GM21717 (cell line): ENCODE measurements around the gene PXN.
"Not testable (repeated sequence)": the region's sequence is repeated elsewhere in the genome, so short reads cannot be mapped to it uniquely, and the experiment has no call there.

Experiments
- ATAC-seq: cut with Tn5 transposase; IDR thresholded peaks from one replicate; pipeline ENCODE4 v1.9.1; 2021; ENCODE audit warnings: mild to moderate bottlenecking, moderate library complexity; ENCODE audit not compliant: unreplicated experiment

The PXN gene

DNA sequence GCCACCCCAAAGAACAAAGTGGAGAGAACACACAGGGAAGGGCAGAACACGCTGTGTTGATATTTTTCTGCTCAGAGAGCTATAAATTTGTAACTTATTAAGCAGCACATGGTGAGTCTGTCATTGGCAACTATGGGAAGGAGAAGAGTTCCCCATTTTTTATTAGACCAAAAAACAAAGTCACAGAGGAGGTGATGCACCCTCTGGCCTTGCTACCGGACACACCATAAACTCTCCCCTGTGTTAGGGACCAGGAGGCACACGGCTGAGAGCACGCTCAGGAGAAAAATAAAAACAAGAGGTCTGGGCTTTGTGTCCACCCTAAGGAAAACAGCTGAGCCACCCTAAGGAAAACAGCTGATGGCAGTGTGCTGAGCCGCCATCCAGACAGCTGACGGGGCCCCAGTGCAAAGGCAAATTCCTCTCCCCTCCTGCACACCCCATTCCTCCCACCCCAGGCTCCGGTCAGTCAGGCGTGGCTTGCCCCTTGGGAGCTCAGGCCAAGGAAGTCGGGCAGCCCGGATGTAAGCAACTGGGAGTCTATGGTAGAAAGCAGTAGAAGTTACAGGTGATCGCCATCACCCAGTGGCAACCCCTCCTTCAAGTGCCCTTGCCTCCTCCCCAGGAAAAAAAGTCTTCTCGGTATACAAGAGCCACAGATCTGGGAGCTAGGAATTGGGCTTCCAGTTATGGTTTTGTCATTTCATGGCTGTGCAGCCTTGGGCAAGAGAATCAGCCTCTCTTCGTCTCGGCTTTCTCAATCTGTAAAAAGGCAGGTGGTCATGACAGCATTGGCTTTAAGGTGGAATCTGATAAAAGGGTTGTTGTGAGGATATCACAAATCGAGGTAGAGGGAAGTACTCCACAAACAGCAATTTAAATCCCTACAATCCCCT is 2.4 kb downstream of the PXN start:
- ATAC-seq = no peak

DNA sequence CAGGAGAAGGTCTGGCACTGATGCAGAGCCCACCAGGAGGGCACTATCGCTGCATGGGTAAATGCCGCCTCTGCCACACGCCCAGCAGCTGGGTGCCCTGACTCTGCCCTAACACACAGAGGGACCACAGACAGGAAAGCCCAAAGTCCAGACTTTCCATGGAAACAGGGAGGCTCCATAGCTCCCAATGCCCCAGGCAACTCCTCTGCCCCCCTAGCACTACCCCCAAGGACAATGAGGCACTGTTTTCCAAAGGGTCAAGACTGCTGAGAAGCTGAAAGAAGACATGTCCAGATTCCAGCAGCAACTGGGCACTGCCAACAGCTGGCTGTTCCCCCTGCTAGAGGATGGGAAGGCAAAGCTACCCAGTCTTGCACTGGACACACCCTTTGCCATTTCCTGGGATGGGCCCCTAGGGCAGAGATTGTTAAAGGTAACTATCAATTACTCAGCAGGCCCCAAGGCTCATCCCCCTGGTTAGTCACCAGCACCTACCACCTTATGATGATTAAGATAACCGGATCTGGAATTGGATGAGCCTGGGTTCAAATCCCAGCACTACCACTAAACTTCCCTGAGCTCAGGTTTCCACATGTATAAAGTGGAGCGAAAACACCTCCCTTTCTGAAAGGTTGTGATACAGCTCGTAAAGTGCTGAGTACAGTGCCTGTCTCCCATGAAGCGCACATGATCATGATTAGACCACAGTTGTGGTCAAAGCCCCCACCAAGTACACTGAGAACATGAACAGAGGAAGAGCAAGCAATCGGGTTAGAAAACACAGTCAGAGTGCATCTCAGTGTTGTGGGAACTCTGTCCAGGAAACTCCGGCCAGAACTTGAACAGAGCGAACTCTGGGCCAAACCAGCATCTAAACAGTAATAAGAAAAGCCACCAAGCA is 3.3 kb downstream of the PXN start:
- ATAC-seq = no peak

DNA sequence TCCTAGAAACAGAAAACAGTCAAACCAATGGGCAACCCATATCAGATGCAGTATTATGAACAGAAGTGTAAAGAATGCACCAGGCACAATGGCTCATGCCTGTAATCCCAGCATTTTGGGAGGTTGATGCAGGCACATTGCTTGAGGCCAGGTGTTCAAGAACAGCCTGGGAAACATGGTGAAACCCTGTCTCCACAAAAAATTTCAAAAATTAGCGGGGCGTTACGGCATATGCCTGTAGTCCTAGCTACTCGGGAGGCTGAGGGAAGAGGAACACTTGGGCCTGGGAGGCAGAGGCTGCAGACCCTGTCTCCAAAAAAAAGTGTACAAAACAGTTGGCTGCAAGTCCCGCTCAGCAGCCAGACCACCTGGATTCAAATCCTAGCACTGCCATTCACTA is 4.9 kb downstream of the PXN start:
- no peak for ATAC-seq

DNA sequence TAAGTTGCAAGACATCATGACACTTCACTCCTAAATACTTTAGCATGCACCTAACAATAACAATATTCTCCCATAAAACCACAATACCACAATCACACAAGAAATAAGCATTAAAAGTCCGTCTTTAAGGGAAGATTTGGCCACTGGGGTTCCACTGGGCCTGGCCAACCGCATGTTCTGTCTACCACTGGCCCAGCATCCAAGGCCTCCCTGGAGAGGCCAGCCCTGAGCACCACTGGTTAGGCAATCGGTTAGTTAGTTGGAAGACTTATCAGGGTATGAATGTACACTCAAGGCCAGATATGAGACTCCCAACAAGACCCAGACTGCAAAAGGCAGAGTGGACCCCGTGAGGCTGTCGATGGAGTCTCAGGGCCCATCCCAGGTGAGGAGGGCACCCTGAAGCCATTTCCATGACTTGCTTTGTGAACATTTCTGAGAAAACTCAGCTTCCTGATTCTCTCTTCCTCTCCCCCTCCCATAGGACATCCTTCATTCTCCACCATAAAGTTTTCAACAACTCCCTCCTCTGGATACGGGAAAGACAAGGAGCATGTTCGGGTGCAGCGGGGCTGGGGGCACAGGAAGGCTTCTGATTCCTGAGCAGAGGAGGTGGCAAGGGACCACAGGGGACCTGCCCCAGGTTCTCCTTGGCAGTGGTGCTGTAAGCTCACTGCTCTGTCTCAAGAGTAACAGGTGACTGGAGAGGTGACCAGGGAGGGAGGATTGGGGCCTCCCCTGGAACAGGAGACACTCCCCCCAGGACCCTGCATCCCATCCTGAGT is 5.9 kb downstream of the PXN start:
- ATAC-seq = no peak

DNA sequence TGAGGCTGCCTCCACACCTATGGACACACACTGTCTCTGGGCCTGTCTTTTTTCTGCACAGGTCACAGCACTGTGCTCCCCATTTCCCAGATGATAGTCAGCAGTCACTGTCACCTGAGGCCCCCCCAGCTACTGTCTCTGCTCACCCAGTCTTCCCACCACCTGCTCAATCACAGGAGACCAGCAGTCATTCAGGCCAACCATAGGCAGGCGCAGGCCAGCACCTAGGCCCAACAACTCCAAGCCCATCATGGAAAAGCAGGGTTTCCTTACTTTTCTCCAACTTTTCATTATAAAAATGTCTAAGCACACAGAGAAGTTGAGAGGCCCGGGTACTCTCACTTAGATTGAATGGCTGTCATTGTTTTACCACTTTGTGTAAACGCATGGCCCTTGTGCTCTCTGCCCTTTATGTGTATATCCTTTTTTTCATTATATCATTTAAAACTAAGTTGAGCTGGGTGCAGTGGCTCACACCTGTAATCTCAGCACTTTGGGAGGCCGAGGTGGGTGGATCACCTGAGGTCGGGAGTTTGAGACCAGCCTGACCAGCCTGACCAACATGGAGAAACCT is 7.1 kb downstream of the PXN start:
- ATAC-seq = no peak

DNA sequence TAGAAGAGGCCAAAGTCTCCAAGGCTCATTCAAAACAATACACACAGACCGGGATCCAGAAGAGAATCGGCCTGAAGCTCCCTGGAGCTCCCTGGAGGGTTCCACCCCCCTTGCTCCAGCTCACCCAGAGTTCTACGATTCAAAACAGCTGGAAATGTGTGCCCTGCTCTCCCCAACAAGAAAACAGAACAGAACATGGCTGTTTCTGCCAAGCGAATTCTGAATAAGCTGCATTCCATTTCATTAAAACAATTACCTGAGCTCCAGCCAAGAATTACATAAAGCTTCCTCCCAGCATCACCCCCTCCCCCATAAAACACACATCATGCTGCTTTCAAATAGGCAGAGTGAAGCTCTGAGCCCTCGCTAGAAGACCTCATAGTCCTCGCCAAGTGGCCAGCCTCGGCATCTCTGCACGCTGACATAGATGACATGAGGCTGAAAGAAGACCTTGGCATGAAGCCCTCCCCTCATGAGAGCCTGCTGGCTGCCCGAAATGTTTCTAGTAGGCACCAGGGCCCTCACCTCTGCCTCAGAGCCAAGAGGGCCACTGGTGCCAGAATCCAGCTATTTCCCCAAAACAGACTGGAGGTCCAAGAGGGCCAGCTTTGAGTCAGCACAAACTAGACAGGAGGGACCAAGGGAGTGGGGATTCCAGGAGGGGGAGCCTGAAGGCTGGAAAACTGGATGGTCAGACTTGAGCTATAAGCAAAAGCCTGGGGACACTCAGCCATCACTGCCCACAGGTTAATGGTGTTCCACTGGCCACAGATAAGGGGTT is 8.3 kb downstream of the PXN start:
- no peak for ATAC-seq

DNA sequence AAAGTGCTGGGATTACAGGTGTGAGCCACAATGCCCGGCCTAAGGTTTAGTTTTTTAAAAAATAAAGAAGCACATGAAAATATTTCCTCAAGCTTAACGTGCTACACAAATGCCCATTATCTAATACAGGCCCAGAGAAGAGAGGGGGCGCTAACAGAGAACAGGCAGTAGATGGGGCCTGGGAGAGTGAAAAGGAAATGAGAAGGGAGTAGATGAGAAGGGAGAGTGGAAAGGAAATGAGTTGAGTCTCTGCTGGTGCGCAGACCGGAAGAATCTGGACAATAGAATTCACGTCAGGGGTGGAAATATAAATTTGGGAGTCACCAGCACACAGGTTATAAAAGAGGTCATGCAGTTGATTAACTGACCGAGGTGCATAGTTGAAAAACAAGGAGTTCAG is 10.7 kb downstream of the PXN start:
- no peak for ATAC-seq

DNA sequence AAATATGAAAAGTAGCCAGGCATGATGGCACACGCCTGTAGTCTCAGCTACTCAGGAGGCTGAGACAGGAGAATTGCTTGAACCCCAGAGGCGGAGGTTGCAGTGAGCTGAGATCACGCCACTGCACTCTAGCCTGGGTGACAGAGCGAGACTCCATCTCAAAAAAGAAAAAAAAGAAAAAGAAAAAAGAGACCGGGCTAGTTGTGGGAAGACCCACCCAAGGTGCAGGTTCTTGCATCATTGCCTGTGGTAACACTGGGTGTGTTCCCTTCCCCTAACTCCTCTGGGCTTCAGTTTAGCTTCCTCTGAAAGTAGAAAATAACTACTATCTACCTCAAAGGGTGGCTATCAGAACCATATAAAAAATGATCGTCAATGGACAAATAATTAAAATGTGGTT is 12.2 kb downstream of the PXN start:
- not testable (repeated sequence) for ATAC-seq

DNA sequence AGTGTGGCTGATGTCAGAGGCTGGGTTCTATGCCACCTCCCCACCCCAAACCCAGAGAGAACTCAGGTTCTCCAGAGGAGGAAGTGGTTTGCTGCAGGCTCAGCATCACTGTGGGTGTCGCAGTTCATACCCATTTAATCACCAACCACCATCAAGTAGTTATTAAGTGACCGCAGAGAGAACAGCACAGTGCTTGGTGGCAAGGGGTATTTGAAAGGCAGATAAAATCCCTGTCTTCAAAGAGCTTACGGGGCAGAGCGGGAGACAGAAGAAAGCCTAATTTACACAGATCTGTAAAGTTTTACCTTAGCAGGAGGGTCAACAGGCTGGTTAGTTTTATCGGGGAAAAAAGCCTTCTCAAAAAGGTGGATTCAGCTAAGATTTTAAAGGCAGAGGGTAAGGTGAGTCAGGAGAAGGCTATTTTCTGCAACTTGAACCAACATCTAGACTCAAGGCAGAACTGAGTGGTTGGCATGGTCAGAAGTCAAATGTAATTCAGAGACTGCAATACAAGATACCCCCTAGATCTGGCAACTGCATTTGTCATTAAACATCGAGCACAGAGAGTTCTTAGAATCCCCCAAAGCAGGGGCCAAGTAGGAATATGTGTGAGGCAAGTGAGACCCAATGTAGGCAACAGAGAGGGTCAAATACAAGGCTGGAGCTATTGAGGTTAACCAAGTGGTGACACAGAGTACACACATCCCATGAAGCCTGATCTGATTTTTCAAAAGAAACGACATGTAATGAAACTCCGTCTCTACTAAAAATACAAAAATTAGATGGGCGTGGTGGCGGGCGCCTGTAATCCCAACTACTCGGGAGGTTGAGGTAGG is 13.2 kb downstream of the PXN start:
- ATAC-seq = no peak

DNA sequence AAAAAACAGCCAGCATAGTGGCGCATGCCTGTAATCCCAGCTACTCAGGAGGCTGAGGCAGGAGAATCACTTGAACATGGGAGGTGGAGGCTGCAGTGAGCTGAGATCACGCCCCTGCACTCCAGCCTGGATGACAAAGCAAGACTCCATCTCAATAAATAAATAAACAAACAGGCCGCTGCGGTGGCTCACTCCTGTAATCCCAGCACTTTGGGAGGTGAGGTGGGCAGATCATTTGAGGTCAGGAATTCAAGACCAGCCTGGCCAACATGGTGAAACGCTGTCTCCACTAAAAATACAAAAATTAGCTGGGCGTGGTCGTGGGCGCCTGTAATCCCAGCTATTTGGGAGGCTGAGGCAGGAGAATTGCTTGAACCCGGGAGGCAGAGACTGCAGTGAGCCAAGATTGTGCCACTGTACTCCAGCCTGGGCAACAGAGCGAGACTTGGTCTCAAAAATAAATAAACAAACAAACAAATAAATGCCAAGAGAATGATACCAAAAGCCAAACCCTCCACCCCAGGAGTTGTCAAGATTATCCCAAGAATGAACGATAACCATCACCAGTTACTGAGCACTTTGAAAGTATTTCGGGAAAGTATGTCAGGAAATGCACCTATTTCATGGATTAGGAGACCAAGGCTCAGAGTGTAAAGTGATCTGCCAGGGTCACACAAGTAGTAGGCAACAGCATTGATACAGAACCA is 14.0 kb downstream of the PXN start:
- not testable (repeated sequence) for ATAC-seq

DNA sequence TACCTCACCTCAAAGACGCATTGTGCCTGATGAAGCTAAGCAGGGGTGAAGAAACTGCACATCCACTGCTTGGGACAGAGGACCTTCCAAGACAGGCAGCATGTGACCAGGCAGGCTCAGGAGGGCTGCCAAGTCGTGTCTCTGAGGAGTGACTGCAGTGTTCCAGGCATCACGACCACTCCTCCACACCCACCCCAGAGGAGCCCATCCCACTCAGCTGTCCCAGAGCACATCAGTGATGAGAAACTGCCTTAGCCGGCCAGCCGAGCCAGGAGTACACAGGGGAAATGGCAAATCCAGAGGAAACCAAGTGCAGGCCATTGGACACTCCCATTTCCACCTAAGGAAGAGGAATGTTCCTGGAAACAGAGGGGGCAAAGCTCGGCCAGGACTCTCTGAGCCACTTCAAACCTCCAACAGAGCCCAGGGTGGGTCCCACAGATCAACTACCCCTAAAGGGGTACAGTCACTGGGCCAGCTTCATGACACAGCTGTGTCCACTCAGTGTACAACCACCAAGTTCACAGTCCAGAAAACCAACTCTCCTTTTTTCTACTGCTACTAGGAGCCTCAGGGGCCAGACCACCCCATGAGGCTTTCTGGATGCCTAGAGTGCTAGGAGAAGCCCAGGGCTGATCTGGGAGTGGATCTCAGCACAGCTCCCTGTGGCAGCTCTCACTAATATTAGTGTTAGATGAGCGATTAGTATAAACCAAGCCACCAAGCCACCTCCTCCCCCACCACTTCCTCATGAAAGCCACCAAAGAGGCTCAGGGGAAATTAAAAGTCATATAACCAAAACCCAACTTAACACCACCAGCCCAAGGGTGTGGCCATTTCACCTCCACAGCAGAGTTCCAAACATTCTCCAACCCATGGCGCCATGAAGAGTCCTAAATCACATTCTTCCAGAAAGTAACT is 15.4 kb downstream of the PXN start:
- no peak for ATAC-seq

DNA sequence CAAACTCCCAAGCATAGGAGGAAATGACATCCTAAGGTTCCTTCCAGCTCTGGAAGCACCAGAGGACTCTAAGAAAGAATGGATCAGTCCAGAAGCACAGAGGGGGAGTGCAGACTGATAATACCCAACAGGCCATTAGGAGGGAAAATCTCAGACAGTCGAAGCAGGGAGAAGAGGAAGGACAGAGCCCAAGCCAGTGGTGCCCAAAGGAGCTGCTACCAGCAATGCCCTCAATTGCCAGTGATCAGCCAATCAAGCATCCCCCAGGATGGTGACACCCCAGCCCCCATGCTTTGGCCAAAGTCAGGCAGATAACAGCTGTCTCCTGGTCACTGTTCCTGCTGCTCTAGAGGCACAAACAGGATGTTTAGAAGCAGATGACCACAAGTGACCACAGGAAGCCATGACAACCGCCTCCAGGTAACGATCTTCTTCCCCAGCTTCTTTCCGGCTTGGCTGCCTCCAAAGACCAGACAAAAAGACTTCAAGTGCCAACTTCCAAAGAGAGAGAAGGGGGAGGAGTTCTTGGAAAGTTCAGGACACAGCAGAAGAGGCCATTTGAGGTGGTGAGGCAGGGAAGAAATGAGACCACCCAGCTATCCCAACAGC is 16.2 kb downstream of the PXN start:
- no peak for ATAC-seq

DNA sequence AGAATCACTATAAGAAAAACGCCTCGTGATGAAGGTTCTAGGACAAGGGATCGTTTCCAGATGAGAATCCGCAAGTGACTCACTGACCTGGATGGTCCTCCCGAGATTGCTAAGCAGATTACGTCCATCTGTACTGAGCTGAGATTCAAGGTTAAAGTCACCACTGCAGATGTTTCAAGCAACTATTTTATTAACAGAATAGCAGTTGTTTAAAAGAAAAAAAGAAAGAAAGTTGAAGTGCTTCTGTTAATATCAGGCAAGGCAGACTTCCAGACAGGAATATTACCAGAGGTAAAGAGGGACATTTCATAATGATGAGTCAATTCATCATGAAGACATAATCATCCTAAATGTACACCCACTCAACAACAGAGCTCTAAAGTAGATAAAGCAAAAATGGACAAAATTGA is 17.9 kb downstream of the PXN start:
- no peak for ATAC-seq

DNA sequence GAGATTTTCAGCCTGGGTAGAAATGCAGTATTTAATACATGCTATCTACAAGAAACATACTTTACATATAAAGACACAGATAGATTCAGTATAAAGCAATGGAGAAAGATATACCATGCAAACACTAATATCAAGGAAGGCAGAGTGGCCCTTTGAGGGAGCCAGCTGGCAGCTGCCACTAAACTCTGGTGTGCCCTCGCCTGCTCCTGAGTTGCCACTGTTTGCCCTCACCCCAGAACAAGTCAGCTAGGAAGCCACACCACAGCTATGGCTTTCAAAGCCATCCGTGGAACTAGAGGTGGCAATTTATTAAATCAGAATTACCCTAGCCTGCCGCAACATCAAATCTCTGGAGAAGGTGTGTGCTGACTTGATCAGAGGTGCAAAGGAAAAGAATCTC is 18.3 kb downstream of the PXN start:
- ATAC-seq = no peak

DNA sequence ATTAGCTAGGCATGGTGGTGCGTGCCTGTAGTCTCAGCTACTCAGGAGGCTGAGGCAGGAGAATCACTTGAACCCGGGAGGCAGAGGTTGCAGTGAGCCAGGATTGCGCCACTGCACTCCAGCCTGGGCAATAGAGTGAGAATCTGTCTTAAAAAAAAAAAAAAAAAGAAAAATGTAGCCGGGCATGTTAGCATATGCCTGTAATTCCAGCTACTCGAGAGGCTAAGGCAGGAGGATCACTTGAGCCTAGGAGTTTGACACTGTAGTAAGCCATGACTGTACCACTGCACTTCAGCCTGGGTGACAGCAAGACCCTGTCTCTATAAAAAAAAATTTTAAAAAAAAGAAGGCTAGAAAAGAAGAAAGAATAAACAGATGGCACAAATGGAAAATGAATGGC is 18.8 kb downstream of the PXN start:
- ATAC-seq = not testable (repeated sequence)

DNA sequence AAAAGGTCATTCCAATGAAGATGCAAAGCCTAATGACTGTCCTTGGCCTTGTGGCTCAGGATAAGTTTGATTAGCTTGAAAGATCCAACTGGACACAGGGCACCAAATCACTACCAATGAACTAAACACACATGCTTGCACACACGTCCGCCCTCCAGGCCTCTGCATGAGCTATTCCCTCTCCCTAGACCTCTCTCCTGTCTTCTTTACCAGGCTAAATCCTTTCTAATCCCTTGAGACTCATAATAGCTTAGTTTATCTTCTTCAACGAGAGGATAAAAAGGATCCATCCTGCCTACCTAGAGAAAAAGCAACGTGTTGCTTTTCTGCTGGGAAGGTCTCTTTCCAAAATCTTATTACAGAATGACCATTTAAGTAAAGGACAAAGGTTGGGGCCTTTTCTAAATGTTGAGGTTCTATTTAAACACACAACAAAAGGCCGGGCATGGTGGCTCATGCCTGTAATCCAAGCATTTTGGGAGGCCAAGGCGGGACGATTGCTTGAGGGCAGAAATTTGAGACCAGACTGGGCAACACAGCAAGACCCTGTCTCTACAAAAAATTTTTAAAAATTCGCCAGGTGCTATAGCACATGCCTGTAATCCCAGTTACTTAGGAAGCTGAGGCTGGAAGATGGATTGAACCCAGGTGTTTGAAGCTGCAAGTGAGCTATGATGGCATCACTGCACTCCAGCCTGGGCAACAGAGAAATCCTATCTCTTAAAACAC is 22.4 kb downstream of the PXN start:
- no peak for ATAC-seq
